HG03354 (cell line): ENCODE measurements around the gene CTNNA3.

Source experiments
- ATAC-seq: cut with Tn5 transposase; IDR thresholded peaks from one replicate; pipeline ENCODE4 v1.9.1; 2021; ENCODE audit warnings: mild to moderate bottlenecking; ENCODE audit not compliant: unreplicated experiment, poor library complexity, severe bottlenecking

CTNNA3 gene

DNA sequence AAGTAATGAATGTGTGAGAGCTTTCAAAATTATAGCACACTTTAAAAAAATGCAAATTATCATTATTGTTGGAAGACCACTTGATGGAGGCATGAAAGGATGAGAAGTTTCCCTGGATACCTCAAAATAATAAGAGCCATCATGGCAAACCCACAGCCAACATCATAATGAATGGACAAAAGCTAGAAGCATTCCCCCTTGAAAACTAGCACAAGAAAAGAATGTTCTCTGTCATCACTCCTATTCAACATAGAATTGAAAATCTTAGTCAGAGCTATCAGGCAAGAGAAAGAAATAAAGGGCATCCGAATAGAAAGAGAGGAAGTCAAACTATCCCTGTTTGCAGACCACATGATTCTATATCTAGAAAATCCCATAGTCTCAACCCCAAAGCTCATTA, 1657.4 kb downstream of the CTNNA3 start:
- no peak for ATAC-seq

DNA sequence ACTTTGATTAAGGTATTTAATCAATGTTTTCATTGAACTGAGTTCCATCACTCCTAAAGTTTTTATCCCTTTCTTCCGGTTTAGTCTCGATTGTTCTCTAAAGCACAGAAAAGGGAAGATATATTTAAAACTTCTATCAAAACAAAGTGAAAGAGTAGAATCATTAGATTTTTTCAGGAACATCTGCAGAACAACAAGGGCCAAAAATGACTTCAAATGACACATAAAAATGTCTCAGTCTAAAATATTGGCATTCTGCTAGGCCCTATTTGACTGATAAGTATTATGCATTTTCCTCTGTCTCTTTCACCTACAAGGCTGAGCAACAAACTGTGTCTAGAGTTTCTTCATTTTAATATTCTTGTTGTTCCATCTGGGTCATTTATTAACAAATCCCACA, 1669.7 kb downstream of the CTNNA3 start:
- ATAC-seq: no peak

DNA sequence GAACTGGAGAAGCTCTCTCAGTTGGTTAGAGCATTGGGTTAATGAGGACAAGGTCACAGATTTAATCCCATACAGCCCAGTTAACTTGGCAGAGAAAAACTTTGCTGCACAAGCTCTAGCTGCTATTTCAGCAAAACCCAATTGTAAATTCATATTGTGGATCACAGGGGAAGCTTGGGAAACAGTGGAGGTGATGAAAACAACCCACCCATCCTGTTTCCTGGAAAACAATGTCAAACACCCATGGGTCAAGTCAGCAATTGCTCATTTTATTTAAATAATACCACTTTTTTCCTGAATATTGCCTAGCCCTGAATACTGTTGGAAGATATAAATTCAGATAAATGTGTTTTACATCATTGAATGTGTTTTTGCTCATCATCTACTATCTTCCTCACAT, 1670.8 kb downstream of the CTNNA3 start:
- no peak for ATAC-seq

DNA sequence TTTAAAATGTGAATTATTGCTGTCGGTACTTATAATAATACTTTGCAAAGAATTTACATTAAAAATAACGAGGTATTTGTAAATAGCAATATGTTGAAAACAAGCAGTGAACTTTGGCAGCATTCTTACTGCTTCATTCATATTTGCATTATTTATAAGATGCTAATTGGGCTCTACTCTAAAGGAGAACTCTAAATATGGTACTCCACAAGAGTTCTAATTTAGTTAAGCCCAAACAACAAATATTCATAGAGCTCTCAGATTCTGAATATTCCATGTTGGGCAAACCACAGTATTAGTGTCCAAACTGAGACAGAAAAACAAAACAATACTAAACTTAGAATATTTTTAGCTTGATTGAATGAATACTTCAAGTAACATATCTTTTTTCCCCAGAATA, 1674.6 kb downstream of the CTNNA3 start:
- no peak for ATAC-seq

DNA sequence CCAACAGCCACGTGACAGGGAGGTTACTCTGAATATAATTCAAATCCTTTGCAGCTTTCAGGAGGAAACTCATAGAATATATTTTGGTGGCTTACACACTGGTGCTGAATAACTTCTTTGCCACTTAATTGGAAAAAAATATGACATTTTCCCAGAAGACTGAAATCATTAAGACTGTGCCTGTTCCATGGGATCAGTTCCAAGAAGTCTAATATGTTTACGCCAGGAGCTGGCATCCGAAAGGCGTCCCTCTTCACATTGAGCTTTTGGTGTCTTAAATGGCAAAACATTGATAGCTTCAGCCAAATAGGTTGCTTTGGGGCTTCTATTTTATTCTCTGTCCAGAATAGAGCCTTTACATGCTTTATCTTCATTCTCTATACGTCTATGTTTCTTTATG, 1687.8 kb downstream of the CTNNA3 start:
- ATAC-seq: no peak

DNA sequence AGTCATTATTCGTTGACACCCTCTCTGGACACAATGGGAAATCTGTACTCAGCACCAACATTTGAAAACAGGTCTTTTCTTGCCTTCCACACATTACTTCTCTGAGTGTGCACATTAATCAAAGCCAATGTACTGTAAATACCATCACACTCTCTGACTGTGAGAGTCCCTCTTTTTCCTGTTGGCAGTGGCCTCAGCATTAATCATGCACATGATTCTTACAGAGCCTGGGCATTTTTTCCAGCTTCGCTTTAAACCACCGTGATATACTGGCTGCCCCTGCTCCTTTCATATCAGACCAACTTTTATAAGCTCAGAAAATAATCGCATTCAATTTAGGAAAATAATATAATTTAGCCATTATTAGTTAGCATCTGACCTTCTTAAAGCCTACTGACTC, 1689.6 kb downstream of the CTNNA3 start:
- ATAC-seq: no peak

DNA sequence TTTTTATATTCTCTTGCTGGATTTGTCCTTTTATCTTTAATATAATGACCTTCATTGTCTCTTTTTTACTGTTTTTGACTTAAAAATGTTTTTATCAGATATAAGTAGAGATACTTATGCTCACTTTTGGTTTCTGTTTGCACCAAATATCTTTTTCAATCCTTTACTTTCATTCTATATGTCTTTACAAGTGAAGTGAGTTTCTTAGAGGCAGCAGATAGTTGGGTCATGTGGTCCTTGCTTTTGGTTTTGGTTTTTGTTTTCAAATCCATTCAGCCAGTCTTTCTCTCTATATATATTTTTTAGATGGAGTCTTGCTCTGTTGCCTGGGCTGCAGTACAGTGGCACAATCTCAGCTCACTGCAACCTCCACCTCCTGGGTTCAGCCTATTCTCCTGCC, 1702.5 kb downstream of the CTNNA3 start:
- no peak for ATAC-seq

DNA sequence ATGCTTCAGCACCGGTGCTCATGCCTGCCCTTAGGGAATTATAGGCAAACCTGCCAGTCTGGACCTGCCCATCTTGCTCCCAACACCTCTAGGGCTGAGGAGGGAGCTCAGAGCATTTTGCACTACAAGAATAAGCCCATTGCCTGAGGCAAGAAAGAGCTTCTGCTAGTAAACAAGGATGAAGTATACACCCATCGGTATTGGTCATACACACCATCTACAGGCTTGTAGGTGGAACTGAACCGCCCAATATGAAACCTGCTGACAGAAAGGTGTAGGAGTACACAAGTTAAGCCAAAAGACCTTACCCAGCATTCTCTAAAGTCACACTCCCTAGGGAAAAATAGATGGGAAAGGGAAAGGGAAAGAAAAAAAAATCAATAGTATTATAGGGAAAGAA, 1727.1 kb downstream of the CTNNA3 start:
- no peak for ATAC-seq

DNA sequence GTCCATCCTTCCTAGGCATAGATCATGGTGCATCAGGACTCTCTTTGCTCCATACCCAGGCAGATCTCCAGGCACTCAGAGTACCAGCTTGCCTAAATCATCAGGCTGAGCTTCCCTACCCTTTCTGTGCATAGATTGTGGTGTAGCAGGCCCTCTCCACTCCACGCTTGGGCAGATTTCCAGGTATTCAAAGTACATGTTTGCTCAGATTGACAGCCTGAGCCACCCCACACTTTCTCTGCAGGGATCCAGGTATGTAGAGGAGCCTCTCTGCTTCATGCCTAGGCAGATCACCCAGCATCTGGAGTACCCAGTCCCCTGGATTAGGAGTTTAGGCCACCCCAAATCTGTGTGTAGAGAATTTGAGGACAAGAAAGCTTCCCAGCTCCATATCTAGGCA, 1727.6 kb downstream of the CTNNA3 start:
- no peak for ATAC-seq

DNA sequence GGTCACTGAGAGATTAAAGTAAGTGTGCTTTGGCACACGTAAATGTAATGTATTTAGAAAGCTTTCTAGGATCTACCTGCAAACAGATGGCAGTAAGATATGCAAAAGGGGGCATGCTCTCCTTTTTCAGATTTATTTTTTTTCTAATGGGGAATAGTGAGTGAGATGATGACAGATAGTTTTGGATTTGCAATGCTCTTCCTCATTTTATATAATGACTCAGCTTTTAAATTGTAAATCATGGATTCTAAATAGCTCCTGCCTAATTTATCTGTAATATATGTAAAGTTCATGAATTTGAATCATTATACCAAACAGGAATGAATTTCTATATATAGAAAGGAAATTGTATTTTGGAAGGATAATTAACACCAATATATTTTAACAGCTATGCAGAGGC, 1731.8 kb downstream of the CTNNA3 start:
- no peak for ATAC-seq

DNA sequence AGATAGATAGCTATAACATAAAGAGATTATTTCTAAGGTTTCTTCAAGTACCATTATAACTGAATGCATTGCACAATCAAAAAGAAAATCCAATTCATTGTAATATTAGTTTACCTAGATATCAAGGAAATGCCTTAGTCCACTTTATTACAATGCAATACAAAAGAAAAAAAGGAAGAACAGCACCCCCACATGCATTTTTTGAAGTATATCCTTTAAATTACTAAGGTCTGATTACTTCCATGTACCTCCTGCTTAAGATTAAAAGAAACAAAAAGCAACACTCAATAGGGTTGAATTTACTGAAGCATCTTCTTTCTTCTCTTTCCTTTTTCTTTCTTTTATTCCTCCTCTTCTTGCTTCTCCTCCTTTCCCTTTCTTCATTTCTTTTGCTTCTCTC, 1743.9 kb downstream of the CTNNA3 start:
- ATAC-seq: no peak

DNA sequence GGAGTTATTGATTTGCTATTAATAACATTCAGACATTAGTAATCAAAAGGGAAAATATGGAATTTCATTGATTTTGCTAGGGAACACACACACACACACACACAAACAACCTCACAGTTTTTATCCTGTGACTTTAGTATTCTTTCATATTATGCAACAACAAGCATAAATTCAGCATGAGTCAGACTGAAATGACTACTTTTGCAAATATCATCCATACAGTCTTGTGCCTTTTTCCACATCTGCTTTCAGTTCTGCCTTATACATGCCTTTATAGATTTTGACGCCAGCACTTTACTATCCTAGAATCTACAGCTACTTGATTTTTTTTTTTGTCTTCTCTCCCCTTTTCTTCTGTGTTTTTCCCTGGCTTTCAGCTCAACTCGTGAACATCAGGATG, 1745.9 kb downstream of the CTNNA3 start:
- no peak for ATAC-seq

DNA sequence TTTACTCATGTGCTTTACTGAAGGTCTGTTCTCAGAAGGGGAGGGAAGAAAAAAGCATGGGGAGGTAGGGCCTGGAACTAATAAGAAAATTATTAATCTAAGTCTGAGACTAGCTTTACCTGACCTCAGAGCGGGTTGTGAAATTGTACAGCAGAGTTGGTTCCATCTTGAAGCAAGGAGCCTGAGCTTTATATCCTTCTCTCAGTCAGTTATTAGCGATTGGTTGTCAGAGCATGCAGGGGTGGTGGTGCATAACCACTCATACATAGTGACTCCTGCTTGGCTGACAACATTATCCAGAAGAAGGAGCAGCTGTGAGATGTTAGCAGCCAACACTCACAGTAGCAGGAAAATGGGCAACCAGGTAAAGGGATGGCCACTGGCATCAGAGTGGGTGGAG, 1746.5 kb downstream of the CTNNA3 start:
- ATAC-seq: no peak

DNA sequence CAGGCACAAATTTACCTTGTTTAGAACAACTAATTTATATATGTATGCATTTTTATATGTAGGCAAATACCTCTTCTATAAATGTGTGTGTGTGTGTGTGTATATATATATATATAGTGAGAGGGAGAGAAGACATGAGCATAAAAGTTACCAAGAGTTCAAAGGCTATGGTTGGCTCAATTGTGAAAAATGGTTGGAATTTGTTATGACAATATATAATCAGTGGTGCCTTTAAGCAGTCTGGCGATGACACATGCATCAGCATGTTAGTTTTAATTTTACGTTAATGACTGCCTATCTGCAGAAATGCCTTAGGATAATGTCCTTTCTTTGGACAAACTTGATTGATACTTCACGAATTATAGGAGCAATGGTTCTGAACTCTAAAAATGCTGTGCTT, 1750.9 kb downstream of the CTNNA3 start:
- ATAC-seq: no peak

DNA sequence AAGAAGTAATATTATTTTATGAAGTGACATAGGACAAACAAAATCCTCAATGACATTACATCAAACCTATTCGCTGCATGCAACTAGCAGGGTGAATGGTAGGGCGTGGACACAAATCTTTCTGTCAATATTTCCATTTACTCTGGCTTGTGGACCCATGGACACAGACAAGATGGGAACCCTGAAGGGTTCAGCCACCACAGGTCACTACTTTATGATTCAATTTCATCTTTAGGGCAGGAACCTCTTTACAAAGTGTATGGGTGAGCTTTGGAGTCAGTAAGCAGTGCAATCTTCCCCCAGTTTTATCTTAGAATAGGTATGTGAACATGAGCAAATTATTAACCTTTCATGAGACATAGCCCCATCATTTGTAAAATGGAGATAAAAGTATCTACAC, 1752.5 kb downstream of the CTNNA3 start:
- ATAC-seq: no peak

DNA sequence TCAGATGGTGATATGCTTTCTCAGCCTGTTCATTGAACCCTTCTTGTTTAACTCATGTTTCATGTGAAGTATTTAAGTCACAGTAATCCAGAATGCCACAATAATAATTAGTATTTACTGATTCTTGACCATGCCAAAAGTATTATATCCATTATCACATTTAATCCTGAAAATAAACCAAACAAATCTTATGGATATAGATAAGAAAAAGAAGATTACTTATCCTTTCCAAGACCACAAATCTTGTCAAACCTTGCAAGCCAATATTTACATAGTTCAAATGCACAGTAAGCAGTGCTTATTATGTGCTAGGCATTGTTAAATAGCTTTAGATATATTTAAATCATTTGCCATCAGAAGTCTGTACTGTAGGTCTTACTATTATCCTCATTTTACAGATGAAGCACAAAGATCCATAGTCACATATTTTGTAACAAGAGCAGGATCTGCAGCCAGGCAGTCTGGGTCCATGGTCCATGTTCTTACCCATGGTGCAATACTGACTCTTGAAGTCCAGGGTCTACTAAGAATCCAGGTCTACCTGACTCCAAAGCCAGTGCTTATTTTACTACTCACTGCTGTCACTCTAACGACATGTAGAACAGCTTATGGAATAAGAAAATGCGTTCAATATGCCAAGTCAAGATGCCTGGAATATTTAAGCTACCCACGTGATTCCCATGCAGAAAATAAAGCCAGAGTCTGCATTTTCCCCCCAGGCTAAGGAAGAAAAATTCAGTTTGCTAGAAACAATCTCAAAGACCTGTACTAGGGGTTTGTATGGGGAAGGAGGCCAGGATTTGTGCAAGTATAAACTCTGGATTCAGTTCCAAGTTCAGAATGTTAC, 1755.0 kb downstream of the CTNNA3 start:
- ATAC-seq: no peak

DNA sequence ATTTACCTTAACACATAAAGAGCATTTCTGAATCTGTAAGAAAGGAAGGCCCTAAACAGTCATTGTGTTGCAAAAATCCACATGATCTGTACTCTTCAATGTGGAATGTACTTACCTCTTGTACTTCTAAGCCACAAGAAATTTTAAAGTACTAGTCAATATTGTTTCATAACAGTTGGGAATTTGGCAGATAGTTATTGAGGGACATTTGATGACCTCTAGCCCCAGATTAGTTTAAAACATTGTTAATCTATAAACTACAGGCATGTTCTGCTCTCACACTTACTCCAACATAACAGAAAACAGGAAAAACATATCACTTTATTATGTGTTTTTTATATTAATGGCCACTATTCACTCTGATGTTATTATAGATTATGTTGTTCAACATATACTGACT, 1755.9 kb downstream of the CTNNA3 start:
- ATAC-seq: no peak

DNA sequence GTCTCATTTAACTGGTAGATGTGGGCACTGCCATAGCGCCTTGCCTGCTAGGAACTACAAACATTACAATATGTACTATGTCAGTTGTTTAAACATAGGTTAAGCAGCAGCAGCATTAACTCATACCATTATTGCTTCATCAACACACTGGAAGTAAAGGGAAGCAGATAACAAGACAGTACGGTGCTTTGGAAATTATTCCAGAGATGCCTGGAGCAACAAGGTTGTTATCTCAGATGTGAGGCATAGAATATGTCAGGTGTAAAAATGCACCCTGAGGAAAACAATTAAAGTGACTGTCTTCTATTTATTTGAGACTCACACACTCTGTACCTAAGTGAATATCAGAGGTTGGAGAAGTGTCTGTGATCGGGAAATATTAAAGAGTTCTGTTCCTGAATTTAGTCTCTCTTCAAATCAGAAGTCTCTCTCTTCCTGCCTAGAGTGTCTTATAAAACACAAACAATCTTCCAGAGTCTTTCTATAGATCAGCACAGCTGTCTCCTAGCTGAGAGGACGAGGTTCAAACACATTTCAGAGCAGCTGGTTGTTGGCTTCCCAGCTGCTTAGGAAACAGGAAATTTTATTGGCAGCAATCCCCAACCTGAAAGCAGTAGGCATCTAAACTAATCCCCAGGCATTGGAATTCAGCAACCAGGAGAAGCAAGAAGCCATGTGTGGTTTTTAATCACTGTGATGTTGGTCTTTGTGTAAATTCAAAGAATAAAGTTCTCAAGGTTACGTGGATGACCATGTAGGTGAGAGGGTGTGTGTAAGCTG, 1764.5 kb downstream of the CTNNA3 start:
- no peak for ATAC-seq

DNA sequence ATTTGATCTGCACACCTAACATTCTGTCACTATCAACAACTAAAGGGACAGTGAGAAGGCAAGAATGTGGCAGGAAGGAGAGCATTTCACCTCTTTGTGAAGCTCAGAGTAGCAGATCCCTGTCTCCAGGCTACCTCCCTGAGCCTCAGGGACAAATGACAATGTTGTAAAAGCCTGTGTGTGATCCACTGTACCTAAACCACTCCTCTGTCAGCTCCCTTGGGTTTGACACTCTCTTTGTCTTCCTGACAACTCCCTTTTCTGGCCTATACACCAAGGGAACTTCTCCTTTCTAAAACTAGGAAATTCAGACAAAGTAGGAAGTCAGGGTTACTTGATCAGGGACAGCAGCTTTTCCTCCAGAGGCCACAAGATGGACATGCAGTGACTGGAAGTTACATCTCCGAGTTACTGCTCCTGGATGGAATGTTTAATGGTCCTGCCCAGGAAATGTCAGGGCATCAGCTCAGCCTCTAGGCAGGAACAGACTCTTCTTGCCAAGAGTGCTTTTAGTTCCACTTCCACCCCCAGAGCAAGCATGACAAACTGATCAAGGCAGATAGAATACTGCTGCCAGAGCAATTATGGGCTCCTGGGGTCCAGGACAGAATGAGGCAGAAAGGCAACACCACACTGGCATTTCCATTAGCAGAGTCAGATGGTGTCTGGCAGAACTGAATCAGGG, 1784.7 kb downstream of the CTNNA3 start:
- no peak for ATAC-seq

DNA sequence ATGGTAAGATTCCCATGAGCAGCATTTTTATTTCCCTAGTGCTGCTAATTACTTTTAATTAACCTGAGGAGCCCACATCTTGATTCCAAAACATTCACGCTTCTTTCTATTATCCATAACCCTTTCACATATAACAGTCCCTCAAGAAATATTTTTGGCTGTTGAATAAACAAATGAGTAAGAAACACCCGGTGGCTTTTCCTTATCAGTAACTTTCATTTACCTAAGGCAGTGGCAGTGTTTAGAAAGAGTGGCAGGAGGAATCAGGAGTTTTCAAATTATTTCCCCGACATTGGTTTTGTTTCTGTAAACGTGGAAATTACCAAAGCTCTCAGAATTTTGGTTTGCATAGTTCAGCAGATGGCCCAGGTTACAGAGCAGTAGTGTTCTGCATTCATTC, 1785.8 kb downstream of the CTNNA3 start:
- no peak for ATAC-seq
